Hepatic stellate cell (primary cell): ENCODE results near the gene ARHGAP26.

Experiments
- DNase-seq: peaks from one replicate; pipeline ENCODE4 v3.0.0; 2011; ENCODE audit warnings: low spot score

ARHGAP26 gene

GRCh38 chr5:143142596-143143435, 372.6 kb downstream of the ARHGAP26 start:
- no peak for DNase-seq

GRCh38 chr5:143143973-143144372, 373.8 kb downstream of the ARHGAP26 start:
- DNase-seq: peak; percentile 25

- no peak for DNase-seq
These were observed 375.3 kb downstream of the ARHGAP26 start for GRCh38 chr5:143145243-143146160.

- DNase-seq: no peak
These were observed 376.0 kb downstream of the ARHGAP26 start for GRCh38 chr5:143146161-143146560.

- no peak for DNase-seq
These were observed 377.2 kb downstream of the ARHGAP26 start for GRCh38 chr5:143147383-143147782.

- DNase-seq: no peak
These were observed 377.7 kb downstream of the ARHGAP26 start for GRCh38 chr5:143147902-143148301.

GRCh38 chr5:143148771-143149170, 378.6 kb downstream of the ARHGAP26 start:
- no peak for DNase-seq

GRCh38 chr5:143149759-143150158, 379.6 kb downstream of the ARHGAP26 start:
- DNase-seq: no peak

- DNase-seq: no peak
These were observed 381.0 kb downstream of the ARHGAP26 start for GRCh38 chr5:143151056-143151700.

GRCh38 chr5:143152445-143152844, 382.3 kb downstream of the ARHGAP26 start:
- no peak for DNase-seq

- DNase-seq: peak; percentile 35
These were observed 383.3 kb downstream of the ARHGAP26 start for GRCh38 chr5:143153332-143154119.

GRCh38 chr5:143154510-143155370, 384.6 kb downstream of the ARHGAP26 start:
- DNase-seq: peak; percentile 39

GRCh38 chr5:143155455-143155854, 385.3 kb downstream of the ARHGAP26 start:
- no peak for DNase-seq

- no peak for DNase-seq
These were observed 385.9 kb downstream of the ARHGAP26 start for GRCh38 chr5:143156086-143156485.

- DNase-seq: no peak
These were observed 386.4 kb downstream of the ARHGAP26 start for GRCh38 chr5:143156572-143156971.

- no peak for DNase-seq
These were observed 388.9 kb downstream of the ARHGAP26 start for GRCh38 chr5:143159031-143159430.

- DNase-seq: no peak
These were observed 391.8 kb downstream of the ARHGAP26 start for GRCh38 chr5:143161885-143162540.

- DNase-seq: no peak
These were observed 392.6 kb downstream of the ARHGAP26 start for GRCh38 chr5:143162810-143163209.

- DNase-seq: no peak
These were observed 394.4 kb downstream of the ARHGAP26 start for GRCh38 chr5:143164557-143164956.
